Measurements from ENCODE around the gene ENOX1.

DNA sequence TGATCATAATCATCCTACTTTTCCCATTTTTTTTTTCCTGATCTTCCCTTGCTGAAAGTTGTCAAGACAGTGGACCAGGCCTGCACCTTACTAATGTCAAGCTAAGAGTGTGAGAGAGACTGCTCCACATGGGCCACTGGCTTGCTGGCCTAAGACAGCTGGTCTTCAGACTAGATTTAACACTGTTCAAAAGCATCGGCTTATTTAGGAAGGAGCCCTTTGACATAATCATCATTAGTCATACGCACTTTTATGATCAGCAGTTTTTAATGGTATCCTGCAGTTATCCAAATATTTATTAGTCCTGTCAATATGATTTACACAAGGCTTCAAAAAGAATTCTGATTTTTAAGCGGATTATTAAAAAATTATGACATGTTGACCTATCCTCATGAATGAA lies 492.8 kb downstream of the ENOX1 start:
- TF ChIP-seq, protein P1, sequence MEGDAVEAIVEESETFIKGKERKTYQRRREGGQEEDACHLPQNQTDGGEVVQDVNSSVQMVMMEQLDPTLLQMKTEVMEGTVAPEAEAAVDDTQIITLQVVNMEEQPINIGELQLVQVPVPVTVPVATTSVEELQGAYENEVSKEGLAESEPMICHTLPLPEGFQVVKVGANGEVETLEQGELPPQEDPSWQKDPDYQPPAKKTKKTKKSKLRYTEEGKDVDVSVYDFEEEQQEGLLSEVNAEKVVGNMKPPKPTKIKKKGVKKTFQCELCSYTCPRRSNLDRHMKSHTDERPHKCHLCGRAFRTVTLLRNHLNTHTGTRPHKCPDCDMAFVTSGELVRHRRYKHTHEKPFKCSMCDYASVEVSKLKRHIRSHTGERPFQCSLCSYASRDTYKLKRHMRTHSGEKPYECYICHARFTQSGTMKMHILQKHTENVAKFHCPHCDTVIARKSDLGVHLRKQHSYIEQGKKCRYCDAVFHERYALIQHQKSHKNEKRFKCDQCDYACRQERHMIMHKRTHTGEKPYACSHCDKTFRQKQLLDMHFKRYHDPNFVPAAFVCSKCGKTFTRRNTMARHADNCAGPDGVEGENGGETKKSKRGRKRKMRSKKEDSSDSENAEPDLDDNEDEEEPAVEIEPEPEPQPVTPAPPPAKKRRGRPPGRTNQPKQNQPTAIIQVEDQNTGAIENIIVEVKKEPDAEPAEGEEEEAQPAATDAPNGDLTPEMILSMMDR (IDR thresholded peaks at IDR 0.05): no peak
- no peak for TF ChIP-seq POLR2A (IDR thresholded peaks at IDR 0.05)

All from testis (tissue), 2 donors.